ENCODE measurements around the gene ZNF277.

Gene ZNF277

DNA sequence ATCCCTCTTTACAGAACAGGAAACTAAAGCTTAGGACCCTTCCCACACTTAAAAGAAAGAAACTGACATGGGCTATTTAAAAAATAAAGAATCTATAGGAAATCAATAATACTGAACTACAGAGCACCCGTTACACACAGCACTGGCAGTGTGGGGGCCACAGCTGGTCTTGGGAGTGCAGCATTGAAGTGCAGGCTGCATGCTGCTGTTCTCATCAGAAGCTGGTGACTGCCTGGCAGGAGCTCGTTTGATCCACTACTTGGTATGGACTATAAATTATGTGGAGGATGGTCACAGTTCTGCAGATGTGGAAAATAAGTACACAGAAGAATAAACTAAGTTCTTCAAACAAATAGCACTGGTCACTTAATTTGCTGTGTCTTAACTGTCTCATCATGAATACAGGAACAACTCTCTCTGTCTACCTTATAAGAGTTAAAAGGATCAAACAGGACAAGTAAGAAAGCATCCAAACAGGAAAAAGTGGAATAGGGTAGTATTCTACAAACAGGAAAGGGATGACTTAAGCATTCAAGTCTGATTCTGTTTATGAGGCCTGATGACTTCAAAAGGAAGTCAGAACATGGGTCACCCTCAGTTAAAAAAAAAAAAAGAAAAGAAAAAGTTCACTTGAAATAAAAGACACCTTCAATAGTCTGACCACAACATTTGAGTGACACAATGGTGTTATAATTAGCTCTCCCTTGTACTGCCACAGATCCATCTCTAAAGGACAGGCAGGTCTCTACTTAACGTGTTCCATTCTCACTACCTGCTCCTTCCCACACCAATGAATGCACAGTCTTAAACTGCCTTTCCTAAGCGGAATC lies 21.3 kb upstream of the ZNF277 start:
- DNase-seq (ENCODE audit: low read depth) = no peak

DNA sequence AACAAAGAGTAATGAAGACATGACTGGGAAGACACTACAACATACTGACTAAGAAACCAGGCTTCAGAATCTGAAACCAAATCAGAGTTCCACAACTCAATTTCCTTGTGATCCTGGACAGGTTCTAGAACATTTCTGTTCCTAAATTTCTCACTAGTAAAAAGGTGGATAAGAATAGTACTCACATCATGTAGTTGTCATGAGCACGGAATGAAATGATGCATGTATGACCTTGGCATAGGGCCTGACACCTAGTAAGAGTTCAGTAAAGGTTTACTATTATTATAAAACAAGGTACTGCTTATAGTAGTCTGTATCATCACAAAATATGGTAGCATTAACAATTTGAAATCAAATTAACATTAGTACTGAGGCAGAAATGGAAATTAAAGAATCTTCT lies 20.2 kb upstream of the ZNF277 start:
- no peak for DNase-seq (ENCODE audit: low read depth)

DNA sequence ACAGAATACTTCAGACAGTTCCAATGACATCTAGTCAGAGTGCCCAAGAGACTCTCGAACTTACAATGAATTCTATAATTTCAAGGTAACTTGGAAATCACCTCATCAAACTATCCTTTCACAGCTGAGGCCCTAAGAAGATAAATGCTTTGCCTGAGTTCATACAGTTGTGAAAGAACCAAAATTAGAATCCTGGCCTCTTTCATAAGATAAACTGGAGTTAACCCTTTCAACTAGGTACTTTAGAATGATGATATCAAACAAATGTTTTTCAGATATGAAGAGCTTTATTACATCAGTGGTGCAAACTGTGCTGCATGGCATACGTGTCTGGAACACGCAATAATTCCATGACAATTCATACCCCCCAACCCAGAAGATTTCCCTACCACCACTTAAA lies 18.2 kb upstream of the ZNF277 start:
- no peak for DNase-seq (ENCODE audit: low read depth)

DNA sequence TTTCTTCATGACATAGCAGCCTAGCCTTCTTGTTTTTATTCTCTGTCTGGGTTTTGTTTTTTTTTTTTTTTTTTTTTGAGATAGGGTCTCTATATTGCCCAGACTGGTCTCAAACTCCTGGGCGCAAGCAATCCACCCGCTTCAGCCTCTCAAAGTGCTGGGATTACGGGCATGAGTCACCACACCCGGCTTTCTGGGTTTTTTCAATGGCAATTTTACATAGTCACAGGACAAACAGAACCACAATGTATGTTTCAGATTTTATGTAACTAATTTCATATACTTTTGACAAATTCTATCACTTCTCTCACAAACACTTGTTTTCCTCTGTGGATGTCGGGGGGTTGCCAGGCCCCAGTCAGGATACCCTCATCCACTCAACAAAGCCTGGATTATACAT lies 16.8 kb upstream of the ZNF277 start:
- no peak for DNase-seq (ENCODE audit: low read depth)

GRCh38 chr7:112190120-112190519 lies 16.4 kb upstream of the ZNF277 start:
- DNase-seq (ENCODE audit: low read depth) = no peak

GRCh38 chr7:112192236-112193154 lies 14.0 kb upstream of the ZNF277 start:
- no peak for DNase-seq (ENCODE audit: low read depth)

DNA sequence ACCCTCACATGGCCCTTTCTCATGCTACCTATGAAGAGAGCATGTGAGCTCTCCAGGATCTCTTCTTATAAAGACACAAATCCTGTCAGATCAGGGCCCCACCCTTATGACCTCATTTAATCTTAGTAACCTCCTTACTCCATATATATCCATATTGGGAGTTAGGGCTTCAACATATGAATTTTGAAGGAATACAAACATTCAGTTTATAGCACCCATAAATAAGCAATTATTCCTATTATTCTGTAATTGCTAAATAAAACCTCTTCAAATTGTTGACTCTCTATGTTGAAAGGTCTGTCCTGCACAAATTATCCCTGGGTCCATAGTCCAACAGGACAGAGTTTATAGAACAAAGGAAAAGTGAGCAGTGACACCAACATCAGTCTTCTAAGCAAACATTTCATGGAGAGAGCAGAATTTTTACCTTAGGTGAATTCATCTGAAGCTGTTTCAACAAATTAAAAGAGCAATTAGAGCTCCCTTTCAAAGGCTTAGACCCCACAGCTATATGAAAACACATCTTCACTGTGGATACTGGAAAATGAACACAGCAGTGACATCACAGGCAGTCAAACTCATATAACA lies 12.5 kb upstream of the ZNF277 start:
- DNase-seq (ENCODE audit: low read depth) = no peak

GRCh38 chr7:112195717-112196116 lies 10.8 kb upstream of the ZNF277 start:
- DNase-seq (ENCODE audit: low read depth) = no peak

DNA sequence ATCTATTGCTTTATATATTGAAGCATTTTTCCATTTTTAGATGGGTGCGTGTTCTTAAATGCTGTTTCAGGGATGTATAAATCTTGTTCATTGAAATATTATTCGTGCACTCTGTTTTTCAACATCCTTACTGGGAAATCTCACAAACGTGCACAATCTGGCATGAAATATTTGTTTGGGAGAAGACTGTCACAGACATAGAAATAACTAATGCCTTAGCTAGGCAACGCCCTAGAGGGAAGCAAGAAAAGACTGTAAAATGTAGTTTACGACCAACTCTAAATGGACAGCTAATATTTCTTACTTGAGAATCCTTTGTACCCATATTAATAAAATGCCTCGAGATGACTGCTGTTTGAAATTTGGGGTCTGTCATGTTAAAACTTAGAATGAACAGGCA lies 9.2 kb upstream of the ZNF277 start:
- DNase-seq (ENCODE audit: low read depth) = no peak

GRCh38 chr7:112199035-112199655 lies 7.3 kb upstream of the ZNF277 start:
- DNase-seq (ENCODE audit: low read depth) = no peak

DNA sequence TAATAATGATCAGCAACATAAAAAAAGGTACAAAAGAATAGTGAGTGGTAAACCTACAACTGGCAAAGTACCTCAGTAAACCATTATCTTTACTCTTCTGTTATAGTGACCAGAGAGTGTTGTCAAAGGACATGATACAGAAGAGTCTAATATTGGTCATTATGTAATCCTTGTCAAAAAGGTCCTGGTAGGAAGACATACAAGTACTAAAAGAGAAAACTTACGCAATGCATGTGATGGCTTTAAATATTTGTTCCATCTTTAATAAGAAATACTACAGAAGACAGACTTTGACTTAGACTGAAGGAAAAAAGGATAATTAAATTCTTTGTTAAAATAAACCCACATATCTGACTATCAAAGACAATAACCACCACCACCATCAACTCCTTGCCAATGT lies 6.8 kb upstream of the ZNF277 start:
- no peak for DNase-seq (ENCODE audit: low read depth)

- no peak for DNase-seq (ENCODE audit: low read depth)
Measured at GRCh38 chr7:112201411-112201810, 5.1 kb upstream of the ZNF277 start.

GRCh38 chr7:112201839-112202238 lies 4.7 kb upstream of the ZNF277 start:
- DNase-seq (ENCODE audit: low read depth) = no peak

DNA sequence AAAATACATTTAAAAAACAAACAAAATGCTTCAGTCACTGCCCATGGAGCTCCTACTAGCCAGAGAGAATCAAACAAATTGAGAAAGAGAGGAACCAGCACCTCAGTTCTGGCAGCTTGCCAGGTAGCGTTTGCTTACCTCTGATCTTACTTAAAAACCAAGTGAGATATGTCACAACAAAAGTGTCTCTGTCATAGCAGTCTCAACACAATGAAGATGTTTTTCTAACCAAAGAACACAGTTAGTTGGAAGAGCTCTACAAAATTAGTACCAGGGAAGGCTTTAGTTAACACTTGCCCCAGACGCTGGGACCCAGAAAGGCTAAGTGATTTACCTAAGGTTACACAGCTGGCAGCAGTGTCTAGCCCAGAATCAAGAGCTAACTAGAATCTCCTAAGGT lies 3.7 kb upstream of the ZNF277 start:
- DNase-seq (ENCODE audit: low read depth) = peak; percentile 16

GRCh38 chr7:112203365-112203739 lies 3.1 kb upstream of the ZNF277 start:
- no peak for DNase-seq (ENCODE audit: low read depth)

- no peak for DNase-seq (ENCODE audit: low read depth)
Measured at GRCh38 chr7:112204499-112205342, 1.8 kb upstream of the ZNF277 start.

DNA sequence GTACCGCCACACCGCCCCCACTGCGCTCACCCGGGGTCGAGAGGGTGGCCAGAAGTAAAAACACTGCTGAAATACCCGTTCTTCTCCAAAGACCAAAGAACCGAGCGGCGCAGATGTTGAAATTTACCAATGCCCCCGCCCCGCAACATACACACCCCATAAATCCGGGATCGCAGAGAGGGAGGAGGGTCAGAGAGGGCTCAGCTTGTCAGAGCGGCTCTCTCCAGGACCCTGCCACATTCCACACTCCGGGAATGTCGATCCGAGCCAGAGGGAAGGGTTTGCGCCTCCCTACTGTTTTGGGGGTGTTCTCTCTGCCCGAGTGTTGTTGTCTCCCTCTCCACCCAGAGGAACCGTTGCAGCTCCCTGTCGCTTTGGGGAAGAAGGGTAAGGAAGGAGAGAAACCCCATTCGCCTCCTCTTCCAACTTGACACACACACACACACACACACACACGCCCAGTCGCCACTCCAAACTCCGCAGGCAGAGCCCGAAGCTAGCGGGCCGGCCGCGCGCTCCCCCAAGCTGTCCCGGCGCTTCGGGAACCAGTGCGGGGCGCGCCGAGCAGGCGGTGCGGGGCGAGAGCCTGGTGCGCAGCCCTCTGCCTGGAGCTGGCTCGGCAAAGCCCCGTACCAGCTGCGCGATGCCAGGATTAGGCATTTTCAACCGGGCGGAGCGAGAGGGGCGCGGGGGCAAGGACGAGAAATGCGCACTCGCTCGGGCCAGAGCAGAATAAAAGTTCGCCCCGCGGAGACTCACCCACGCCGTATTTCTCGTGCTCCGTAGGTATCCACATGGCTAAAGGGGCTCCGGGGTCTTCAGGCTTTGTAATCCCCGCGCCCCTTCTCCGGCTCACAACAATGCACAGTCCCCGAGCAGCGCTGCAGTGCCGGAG lies 905 bp upstream of the ZNF277 start:
- DNase-seq (ENCODE audit: low read depth) = peak; percentile 29

DNA sequence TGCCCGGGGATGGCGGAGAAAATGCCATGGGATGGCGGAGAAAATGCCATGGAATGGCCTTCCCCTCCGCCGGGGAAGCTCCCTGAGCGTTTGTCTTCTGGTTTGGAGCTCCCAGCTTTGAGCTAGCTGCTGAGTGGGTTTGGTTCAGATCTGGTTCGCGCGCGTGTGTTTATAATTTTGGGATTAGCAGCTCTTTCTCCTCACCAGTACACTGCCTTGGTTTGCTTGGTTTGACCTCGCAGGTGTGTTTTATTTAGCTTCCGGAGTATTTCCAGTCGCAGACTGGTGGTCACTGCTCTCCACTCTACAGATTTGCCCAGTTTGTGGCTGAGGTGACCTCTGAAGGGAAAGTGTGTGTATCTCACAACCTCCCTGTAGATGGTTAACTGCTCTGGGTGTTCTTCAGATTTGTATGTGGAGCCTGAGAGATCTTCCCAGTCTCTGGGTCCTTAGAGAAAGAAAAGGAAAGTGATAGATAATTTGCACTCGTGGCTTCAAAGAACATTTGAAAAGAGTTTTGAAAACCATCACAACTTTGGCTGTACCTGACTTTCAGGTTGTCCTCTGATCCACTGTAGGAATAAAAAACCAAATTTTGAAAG lies 597 bp downstream of the ZNF277 start:
- DNase-seq (ENCODE audit: low read depth) = no peak

DNA sequence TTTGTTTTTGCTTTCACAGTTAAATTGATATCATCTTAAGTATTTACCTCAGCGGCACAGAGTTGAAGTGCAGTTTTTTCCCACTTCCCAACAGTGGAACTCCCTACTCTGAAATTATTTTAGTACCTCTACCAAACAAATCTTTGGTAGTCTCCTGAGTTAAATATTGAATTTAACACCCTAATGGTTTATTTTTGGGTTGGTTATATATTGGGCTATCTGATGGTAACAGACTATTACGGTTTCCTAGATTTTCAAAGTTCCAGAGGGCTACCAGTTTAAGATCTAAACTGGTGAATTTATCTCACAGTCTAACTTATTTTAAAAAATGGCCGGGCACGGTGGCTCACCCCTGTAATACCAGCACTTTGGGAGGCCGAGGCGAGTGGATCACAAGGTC lies 1.3 kb downstream of the ZNF277 start:
- DNase-seq (ENCODE audit: low read depth) = no peak

GRCh38 chr7:112211348-112211907 lies 4.9 kb downstream of the ZNF277 start:
- DNase-seq (ENCODE audit: low read depth) = no peak

Measured in T follicular helper cell (primary cell).